Activated gamma-delta T cell (primary cell): ENCODE results near the gene ATM.

Experiments used
- DNase-seq: peaks from one replicate; lab custom pipeline; 2025; lab: John Stamatoyannopoulos, UW
- total RNA-seq, 2 donors: gene quantifications; one replicate each; lab custom pipeline; 2026; lab: John Stamatoyannopoulos, UW

Gene ATM
- 1,147 to 2,278 reads per million in 2 donors for total RNA-seq

DNA sequence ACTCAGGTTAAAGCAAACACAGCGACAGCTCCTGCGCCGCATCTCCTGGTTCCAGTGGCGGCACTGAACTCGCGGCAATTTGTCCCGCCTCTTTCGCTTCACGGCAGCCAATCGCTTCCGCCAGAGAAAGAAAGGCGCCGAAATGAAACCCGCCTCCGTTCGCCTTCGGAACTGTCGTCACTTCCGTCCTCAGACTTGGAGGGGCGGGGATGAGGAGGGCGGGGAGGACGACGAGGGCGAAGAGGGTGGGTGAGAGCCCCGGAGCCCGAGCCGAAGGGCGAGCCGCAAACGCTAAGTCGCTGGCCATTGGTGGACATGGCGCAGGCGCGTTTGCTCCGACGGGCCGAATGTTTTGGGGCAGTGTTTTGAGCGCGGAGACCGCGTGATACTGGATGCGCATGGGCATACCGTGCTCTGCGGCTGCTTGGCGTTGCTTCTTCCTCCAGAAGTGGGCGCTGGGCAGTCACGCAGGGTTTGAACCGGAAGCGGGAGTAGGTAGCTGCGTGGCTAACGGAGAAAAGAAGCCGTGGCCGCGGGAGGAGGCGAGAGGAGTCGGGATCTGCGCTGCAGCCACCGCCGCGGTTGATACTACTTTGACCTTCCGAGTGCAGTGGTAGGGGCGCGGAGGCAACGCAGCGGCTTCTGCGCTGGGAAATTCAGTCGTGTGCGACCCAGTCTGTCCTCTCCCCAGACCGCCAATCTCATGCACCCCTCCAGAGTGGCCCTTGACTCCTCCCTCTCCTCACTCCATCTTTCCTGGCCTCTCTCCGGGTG is at the start of gene ATM, which contains the start of gene NPAT:
TSS of gene ATM (plus strand) at position 494 of the 774 bp plus-strand sequence. CDS start 4,558 bp downstream, outside the sequence.
TSS of gene NPAT (minus strand) at position 65 of the 774 bp plus-strand sequence. CDS start 102 bp downstream, outside the sequence.
- DNase-seq: peak; percentile 98

- DNase-seq: no peak
Observed at GRCh38 chr11:108177570-108177969, 45.3 kb upstream of the ATM start.

- DNase-seq: no peak
Observed at GRCh38 chr11:108193725-108194124, 29.1 kb upstream of the ATM start.

- DNase-seq: no peak
Observed at GRCh38 chr11:108196901-108197300, 26.0 kb upstream of the ATM start.

DNA sequence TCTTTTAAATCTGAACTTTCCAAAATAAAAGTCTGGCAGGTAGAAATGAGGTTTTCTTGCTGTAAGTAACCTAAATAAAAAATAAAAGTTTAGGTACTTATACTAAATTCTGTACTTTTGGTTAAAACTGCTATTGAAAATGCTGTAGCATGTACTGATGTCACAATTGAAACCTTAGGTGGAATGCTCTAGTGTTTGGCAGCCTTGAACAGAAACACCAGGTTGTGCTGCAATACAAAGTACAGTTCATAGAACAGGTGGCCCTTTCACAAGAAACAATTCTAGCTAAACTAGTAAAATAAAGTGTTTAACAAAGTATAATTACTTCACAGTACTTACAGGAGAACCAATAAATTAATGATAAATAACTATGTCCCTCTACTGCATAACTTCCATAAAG is 25.5 kb upstream of the ATM start:
- no peak for DNase-seq

GRCh38 chr11:108198833-108199232 is 24.0 kb upstream of the ATM start:
- DNase-seq: no peak

- DNase-seq: no peak
Observed at GRCh38 chr11:108199446-108200321, 23.2 kb upstream of the ATM start.

DNA sequence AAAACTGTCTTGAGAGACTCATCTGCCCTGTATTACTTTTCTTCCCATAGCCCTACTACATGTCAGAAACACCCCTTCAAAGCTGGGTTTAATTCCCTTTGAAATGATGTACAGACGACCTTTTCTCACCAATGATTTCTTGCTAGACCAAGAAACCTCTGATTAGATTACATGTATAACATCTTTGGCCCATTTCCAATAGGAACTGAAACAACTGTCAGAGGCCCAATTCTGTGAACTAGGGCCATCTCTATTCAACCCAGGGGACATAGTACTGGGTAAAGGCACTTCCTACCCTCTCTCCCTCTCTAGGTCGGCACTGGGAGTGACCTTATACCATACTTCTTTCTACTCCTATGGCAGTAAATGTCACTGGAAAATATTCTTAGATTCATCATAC is 19.8 kb upstream of the ATM start:
- DNase-seq: no peak

DNA sequence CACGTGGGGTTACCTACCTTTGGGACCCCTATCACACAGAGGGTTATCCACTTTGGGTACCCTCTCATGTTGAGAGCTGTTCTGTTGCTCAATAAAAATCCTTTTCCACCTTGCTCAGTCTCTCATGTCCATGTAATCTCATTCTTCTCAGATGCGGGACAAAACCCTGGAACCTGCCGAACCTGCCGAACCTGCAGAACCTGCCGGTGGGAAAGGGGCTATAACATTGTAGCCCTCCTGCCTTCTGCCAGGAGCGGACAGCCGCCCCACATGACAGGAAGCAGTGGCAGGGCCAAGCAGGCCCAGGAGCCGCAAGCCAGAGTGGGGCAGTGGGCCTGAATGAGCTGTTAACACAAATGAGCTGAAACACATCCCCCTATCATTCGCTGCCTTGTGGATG is 18.5 kb upstream of the ATM start:
- DNase-seq: no peak

DNA sequence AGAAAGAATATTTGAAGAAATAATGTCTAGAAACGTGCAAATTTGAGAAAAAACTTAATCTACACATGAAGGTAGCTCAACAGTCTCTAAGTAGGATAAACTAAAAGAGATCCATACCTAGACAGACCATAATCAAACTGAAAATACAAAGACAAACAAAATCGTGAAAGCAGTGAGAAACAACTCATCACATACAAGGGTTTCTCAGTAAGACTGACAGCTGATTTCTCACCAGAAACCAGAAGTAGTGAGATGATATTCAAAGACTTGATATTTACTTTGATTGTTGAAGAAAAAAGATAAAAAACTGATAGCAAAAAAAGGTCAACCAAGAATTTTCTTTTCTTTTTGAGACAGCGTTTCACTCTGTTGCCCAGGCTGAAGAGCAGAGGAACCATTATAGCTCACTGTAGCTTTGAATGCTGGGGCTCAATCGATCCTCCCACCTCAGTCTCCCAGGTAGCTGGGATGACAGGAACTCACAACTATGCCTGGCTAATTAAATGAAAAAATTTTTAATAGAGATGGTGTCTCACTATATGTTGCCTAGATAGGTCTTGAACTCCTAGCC is 17.9 kb upstream of the ATM start:
- DNase-seq: no peak

- DNase-seq: no peak
Observed at GRCh38 chr11:108206171-108206570, 16.7 kb upstream of the ATM start.

GRCh38 chr11:108206969-108207682 is 15.7 kb upstream of the ATM start:
- DNase-seq: no peak

DNA sequence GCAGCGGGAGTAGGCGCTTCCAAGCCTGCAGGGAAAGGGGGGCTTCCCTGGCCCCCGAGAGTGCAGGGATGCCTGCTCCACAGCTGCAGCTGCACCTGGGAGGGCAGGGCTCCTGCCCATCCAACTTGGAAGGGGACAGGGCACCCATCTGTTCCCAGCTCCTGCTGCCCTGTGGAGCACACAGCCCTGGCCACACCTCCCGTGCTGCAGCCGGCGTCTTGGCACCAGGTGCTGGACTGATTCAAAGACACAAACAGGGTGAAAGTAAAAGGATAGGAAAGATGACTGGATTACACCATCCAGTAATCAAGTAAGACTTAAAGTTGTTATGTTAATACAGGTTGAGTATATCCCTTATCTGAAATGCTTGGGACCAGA is 15.2 kb upstream of the ATM start:
- no peak for DNase-seq

DNA sequence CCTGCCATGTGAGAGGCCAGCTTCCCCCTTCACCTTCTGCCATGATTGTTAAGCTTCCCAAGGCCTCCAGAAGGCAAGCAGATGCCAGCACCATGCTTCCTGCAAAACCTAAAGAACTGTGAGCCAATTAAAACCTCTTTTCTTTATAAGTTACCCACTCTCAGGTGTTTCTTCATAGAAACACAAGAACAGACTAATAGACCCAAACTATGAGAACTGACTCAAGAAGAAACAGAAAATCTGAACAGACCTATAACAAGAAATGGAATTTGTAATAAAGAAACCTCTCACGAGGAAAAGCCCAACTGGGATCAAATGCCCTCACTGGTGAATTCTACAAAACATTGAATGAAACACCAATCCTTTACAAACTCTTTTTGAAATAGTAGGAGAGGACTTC is 12.4 kb upstream of the ATM start:
- no peak for DNase-seq

DNA sequence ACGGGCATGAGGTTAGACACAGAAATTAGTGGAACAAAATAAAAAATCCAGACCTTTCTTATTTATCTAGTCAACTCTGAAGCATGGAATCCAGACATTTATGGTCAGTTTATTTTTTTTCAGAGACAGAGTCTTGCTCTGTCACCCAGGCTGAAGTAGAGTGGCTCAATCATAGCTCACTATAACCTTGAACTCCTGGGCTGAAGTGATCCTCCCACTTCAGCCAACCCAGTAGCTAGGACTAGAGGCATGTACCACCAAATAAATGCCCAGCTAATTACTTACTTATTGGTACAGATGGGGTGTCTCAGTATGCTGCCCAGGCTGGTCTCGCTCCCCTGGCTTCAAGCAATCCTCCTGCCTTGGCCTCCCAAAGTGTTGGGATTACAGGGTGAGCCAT is 9.1 kb upstream of the ATM start:
- no peak for DNase-seq

DNA sequence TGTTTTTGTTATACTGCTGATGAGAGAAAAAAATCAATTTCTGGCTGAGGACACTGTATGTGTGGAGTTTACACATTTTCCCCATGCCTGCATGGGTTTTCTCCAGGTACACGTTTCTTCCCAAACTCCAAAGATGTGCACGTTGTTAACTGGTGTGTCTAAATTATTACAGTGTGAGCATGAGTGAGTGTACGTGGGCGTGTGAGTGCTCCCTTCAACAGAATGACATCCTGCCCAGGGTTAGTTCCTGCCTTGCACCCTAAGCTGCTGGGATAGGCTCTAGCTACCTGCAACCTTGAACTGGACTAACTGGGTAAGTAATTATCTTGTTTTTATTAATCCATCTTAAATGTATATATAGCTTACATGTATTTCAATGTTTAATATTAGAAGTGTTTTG is 5.9 kb upstream of the ATM start:
- DNase-seq: no peak

DNA sequence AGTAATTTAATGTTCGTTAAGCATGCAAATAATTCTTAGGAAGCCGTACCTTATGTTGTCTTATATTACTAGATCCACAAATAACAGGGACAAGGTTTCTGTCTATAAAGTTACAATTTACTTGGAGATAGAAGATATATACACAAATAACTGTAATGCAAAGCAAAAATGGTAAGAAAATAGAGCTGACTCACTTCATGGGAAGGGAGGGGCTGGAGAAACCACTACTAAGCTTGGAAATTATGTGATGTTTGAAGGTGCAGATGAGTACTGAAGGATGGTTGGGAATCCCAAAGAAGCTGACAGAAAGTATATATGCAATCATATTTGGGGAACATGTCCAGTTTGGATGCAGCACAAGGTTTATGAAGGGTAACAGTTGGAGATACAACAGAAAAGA is 4.4 kb upstream of the ATM start:
- DNase-seq: no peak

DNA sequence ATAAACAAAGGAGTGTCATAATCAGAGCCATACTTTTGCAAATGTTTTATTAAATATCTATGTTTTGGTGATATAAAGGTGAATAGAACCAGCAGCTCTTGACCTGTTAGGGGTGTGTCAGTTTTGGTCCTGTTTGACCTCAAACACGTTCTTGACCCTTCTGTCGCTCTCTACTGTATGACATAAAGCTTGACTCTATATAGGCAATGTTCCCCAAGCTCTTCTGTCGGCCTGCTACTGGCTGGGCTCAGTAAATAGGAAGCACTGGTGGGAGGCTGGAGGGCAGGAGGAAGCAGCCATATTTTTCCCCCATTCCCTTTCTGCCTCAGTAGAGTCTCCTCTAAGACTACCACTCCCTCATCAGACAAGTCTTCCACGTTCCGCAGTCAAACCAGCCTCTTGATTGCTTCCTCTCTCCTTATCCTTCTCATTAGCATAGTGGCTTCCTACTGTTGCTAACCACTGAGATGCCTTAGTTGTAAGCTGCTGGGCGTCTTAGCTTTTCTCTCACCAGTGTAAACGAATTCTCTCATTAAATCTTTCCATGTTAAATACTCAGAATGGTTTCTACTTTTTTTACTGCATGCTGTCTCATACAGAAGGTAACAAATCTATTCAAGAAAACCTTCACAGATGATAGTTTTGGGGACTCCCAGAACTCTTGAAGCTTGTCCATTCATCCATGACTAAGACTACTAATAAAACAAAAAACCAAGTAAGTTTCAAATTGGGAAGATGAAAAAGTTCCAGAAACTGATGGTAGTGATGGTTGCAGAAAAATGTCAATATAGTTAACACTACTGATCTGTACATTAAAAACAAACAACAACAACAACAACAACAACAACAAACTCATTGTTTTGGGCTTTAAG is 3.7 kb upstream of the ATM start:
- DNase-seq: no peak

GRCh38 chr11:108220721-108221336 is 2.0 kb upstream of the ATM start:
- no peak for DNase-seq

- no peak for DNase-seq
Observed at GRCh38 chr11:108221371-108221770, 1.5 kb upstream of the ATM start.
